HG03066 (cell line): ENCODE results near the gene MAB21L4.

Experiments used
- ATAC-seq: cut with Tn5 transposase; IDR thresholded peaks from one replicate; pipeline ENCODE4 v1.9.1; 2021; ENCODE audit warnings: low read depth; ENCODE audit not compliant: unreplicated experiment

MAB21L4 gene

DNA sequence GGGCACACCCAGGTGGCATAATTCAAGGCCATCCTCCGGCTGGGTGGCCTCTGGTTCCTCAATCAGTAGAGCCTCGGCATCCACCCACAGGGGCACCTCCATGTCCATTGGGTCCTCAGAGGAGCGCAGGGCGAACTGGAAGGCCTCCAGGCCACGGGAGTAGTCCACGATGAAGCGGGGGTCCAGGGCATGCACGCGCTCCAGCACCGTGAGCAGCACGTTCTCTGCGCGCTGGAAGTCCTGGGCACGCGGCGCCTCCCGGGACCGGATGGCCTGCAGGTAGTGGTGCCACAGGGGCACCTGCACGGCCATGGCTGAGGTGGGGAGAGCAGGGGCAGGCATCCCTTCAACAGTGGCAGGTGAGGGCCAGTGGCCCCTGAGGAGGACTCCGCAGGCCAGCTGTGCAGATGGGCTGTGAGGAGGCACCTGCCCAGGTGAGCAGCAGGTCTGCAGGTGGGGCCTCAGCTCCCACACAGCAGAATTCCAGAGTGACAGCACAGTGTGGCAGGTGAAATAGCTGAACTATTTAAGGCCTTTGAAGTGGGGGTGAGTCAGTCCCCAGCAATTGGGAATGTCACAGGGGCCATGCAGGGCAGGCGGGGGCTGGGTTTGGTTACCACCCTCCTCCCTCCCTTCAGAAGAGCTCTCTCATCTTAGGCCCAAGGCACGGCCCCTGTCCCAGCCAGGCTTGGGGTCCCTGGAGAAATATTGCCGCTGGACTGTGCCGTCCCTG, at the start of gene MAB21L4:
MAB21L4 (minus strand) TSS at position 501 of the 733 bp plus-strand sequence; CDS start at position 342, 159 bp downstream.
- no peak for ATAC-seq

- no peak for ATAC-seq
Observed at GRCh38 chr2:240936106-240936505, 40.1 kb upstream of the MAB21L4 start.

DNA sequence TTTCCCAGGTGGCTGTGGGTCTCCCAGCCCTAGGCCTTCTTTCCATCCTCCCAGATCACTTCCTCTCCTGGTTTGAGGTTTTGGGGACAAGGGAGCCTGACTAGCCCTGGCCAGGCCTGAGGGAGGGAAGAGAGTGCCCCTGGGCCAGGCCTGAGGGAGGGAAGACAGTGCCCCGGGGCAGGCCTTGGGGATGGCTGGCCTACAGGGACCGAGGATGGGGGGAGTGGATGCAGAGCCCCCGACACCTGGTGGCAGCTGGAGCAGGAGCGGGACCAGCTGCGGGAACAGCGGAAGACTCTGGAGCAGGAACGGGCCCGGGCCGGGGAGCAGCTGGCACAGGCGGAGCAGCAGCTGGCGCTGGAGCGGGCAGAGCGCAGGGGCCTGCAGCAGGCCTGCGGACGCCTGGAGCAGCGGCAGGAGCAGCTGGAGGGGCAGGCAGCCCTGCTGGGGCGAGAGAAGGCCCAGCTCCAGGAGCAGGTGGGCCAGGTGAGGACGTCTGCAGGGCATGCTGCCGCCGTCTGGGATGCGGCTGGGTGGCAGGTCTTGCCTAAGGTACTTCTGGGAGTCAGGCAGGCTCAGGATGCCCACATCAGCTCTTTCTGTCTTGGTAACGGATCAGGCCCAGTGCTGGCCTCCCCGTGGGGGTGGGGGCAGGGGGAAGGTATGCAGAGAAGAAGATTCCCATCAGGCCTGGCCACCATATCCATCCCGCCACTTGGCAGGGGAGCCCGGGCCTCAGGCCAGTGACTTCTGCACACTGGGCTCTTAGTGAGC, 39.3 kb upstream of the MAB21L4 start:
- ATAC-seq = no peak

GRCh38 chr2:240934701-240935102, 38.7 kb upstream of the MAB21L4 start:
- no peak for ATAC-seq

DNA sequence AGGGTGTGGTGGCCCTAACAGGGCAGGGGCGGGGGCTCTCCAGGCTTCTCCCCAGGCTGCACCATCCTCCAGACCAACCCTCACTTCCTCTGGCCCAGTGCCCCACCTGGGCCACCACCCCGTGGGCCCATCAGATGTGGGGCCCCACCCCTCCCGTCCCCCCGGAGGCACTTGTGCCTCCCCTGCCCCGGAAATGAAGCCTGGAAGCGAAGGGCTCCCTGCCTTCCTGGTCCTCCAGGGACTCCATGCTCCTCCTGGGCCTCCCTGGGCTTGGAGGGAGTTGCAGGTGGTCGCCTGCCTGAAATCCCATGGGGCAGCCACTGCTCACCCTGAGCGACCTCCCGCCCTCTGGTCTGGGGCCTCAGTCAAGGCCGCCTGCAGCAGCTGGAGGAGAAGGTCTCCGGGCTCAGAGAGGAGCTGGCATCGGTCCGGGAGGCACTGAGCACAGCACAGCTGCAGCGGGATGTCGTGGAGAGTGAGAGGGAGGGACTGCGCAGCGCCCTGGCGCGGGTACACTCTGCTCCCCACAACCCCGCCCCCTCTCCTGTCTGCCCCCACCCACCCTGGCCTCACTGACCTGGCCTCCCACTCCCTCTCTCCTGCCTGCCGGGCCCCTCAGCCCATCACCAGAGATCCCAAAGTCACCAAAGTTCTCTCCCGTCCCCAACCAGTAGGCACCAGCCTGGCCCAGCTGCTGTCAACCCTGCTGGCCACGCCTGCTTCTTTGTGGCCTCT, 38.2 kb upstream of the MAB21L4 start:
- no peak for ATAC-seq

DNA sequence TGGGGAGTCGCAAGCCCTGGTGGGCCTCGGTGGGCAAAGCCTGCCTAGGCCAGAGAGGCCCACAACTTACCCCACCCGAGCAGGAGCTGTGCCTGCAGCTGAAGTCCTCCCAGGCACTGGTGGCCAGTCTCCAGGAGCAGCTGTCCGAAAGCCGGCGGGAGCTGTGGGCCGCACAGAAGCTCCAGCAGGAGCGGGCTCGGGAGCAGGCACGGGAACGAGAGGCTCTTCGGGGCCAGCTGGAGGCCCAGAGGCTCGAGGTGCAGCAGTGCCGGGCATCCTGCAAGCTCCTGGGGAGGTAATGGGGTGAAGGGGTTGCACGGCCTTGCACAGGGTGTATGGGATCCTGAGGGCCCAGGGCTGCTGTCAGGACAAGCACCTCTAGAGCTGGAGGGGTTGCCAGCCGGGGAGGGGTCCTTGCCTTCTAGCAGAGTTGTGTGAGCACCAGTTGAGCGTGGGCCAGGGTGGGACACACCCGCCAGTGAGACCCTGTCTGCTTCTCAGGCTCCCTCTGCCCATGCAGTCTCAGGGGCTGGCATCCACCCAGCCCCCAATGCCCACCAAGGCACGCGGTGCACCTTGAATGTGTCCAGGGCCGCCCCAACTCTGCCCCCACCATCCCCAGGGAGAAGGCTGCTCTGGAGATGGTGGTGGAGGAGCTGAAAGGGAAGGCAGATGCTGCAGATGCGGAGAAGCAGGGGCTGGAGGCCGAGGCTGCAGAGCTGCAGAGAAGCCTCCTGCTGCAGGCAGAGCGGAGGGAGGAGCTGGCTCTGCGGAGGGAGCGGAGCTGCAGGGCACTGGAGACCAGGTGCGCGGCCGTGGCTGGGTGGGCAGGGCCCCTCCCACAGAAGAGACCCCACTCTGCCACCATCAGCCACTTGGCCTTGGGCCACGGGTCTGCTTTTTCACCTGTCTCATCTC, 37.4 kb upstream of the MAB21L4 start:
- ATAC-seq = no peak

DNA sequence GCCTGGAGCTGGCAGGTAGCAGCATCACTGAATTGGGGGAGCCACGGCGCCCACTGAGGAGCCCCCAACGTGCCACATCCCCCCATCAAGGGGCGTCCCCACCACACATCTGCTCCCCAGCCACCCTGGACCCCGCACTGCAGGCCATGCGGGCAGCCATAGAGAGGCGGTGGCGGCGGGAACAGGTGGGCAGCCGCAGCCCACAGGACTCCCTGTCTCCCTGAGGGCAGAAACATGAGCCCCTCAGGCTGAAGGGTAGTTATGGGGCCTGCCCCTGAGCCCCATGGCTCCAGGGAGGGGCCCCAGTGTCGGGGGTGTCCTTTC, 36.7 kb upstream of the MAB21L4 start:
- no peak for ATAC-seq

- ATAC-seq = no peak
Observed at GRCh38 chr2:240932001-240932723, 36.2 kb upstream of the MAB21L4 start.

DNA sequence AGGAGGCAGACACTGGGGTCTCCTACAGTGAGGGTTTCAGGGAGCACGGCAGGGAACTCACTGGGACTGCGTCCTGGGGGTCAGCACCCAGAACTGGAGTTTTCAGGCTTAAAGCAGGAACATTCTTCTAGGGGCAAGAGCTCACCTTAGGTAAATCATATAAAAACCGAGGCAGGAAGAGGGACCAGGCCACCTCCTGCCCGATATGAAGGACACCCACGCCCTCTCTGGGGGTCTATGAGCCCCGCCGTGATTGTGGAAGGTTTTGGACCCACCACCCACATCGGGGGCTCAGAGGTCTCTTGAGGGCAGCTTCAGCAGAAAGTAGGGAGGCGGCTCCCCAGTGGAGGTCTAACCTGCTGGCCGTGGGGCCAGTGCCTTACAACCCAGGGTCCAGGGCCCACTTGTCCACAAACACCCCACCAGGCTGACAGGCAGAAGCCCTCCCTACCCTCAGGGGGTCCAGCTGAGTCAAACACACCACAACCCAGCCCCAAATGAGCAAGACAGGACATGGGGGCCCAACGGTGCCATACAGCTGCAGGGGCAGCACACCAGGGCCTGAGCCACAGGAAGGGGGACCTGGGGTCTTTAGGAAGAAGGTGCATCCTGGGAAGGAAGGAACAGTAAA, 35.5 kb upstream of the MAB21L4 start:
- no peak for ATAC-seq

- no peak for ATAC-seq
Observed at GRCh38 chr2:240930631-240931318, 34.8 kb upstream of the MAB21L4 start.

GRCh38 chr2:240930096-240930630, 34.2 kb upstream of the MAB21L4 start:
- no peak for ATAC-seq

DNA sequence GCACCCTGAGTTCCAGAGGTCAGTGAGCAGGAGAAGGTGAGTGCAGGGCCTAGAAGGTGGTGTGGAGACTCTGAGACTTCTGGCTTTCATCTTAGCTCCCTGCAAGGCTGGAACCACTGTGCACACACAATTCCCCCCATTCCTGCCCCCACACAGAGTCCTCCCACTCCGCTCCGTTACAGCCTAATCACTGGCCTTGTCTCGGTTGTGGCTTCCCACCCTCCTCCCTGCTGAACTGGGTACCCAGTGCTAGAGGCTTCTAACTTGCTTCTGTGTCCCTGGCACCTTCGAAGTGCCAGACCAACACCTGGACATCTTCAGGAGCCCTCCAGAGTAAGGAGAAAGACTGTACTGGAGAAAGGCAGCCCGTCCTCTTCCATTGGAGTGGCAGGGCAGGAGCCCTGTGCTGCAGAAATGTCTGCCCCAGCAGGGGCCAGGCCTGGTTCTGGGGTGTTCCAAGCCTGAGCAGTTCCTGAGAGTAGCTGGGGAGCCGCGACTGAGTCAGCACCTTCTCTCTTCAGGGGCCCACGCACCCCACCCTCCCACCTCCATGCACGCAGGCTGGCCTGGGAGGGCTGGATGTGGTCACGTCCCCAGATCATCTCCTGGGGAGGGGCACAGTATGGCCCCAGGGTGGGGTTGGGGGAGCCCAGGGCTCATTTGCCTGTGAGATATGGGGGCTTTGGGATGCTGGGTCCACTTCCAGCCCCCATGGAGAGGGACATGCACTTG, 33.6 kb upstream of the MAB21L4 start:
- ATAC-seq = no peak

- ATAC-seq = no peak
Observed at GRCh38 chr2:240928476-240929363, 32.8 kb upstream of the MAB21L4 start.

- ATAC-seq = no peak
Observed at GRCh38 chr2:240927390-240927781, 31.4 kb upstream of the MAB21L4 start.

GRCh38 chr2:240926516-240927389, 30.8 kb upstream of the MAB21L4 start:
- no peak for ATAC-seq
